Heart left ventricle (tissue), 13 donors: Measurements from ENCODE around the gene LANCL1.

Experiments used
- POLR2A ChIP-seq, 2 donors: fragments of 450-650 bp; IDR thresholded peaks; one replicate each; pipeline ENCODE4 v1.6.1; 2017; ENCODE audit warnings: antibody characterized with exemption in 2 of 2, mild to moderate bottlenecking in 2 of 2, moderate library complexity in 2 of 2
- TF ChIP-seq, protein P1 (sequence below), 12 donors: fragments of 200-600 bp; sonication (generic) in 4 of 12; IDR thresholded peaks; one replicate each; pipeline versions ENCODE4 v1.5.0 to v1.8.0; 2018 to 2022; ENCODE audit warnings: antibody characterized with exemption in 12 of 12, mild to moderate bottlenecking in 5 of 12
- donor health status: ischemic (EF 13 %, LVEDD 7.1; RV severe dilation, severe dysfunction).
- donor health status: DM: no; HTN: yes; CAD: no.
- donor health status: DM: no; HTN: no; CAD: no.
- donor health status: ischemic (EF 25% LVEDD 6.9; RV normal size, moderate dysfunction).
- donor health status: ischemic (EF 25% LVEDD 5.7; RV mildly dilated, moderate dysfunction).
- donor health status: ischemic (EF 35%, LVEDD 5.7; RV mildly dilated, moderate dysfunction).
- donor health status: nonischemic (EF 11% LVEDD 7.7; RV severe dilation, severe dysfunction).
- donor health status: DM: yes; HTN: yes; CAD: no.
- donor health status: PGD.
- donor health status: ischemic (EF 29% LVEDD 5.4; RV normal size, mild dysfunction).
- donor health status: nonischemic (EF 23%, LVEDD 6.1; RV moderate dilation, normal function).

GRCh38 chr2:210389856-210390255 lies 86.7 kb downstream of the LANCL1 start:
- TF ChIP-seq, protein P1, sequence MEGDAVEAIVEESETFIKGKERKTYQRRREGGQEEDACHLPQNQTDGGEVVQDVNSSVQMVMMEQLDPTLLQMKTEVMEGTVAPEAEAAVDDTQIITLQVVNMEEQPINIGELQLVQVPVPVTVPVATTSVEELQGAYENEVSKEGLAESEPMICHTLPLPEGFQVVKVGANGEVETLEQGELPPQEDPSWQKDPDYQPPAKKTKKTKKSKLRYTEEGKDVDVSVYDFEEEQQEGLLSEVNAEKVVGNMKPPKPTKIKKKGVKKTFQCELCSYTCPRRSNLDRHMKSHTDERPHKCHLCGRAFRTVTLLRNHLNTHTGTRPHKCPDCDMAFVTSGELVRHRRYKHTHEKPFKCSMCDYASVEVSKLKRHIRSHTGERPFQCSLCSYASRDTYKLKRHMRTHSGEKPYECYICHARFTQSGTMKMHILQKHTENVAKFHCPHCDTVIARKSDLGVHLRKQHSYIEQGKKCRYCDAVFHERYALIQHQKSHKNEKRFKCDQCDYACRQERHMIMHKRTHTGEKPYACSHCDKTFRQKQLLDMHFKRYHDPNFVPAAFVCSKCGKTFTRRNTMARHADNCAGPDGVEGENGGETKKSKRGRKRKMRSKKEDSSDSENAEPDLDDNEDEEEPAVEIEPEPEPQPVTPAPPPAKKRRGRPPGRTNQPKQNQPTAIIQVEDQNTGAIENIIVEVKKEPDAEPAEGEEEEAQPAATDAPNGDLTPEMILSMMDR (IDR thresholded peaks at IDR 0.05) = no peak
- TF ChIP-seq POLR2A (IDR thresholded peaks at IDR 0.05) = no peak
